Astrocyte of the cerebellum (primary cell): ENCODE results near the gene SLC45A1.

Experiments used
- DNase-seq: peaks from one replicate; pipeline ENCODE4 v3.0.0-alpha.2; 2011; ENCODE audit warnings: low read depth
- H3K4me3 ChIP-seq: 2 replicates; pipeline ENCODE4 v1.5.1; 2011; ENCODE audit warnings: mild to moderate bottlenecking, low read depth, low read length, moderate library complexity
- in situ Hi-C: cut with HindIII; loops from 2 replicates; pipeline ENCODE4 v1.10.0; 2017; ENCODE audit warnings: low sequenced_read_pairs
- TF ChIP-seq, protein P1 (sequence below): IDR thresholded peaks from 2 replicates; pipeline ENCODE4 v1.5.1; 2012; ENCODE audit warnings: low read length, low read depth, moderate library complexity, mild to moderate bottlenecking; ENCODE audit errors: missing control alignments

SLC45A1 gene

DNA sequence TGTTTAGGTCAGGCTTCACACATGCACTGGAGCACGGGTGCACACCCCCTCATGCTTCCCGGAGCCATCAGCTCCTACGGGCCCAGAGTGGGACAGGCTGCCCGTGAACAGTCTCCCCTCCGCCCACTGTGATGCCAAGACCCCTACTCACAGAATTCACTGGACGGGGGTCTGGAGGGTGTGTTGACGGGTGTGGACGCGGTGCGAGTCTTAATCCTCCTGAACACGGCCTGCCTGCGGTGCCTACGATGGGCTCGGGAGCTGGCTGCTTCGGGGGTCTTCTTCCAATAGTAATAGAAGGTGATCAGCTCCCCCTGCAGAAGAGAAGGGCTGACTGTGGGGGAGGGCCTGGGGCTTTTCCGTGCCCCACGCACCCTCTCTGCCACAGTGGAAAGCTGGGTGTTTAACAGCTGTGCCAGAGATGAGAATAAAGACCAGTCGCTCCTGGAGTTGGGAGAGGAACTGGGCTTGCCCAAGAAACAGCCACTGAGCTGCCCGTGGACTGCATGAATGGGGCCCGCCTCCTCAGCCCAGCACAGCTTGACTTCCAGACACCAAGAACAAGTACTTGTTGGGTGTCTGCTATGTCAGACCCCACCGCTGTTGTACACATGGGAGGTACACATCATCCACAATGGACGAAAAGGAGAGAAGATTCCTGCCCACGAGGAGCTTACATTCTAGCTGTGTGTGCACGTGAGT lies 47.9 kb downstream of the SLC45A1 start:
- no peak for DNase-seq
- no peak overlapping the region for H3K4me3 ChIP-seq
- TF ChIP-seq, protein P1, sequence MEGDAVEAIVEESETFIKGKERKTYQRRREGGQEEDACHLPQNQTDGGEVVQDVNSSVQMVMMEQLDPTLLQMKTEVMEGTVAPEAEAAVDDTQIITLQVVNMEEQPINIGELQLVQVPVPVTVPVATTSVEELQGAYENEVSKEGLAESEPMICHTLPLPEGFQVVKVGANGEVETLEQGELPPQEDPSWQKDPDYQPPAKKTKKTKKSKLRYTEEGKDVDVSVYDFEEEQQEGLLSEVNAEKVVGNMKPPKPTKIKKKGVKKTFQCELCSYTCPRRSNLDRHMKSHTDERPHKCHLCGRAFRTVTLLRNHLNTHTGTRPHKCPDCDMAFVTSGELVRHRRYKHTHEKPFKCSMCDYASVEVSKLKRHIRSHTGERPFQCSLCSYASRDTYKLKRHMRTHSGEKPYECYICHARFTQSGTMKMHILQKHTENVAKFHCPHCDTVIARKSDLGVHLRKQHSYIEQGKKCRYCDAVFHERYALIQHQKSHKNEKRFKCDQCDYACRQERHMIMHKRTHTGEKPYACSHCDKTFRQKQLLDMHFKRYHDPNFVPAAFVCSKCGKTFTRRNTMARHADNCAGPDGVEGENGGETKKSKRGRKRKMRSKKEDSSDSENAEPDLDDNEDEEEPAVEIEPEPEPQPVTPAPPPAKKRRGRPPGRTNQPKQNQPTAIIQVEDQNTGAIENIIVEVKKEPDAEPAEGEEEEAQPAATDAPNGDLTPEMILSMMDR: no peak
- in situ Hi-C loops: no loop called here

DNA sequence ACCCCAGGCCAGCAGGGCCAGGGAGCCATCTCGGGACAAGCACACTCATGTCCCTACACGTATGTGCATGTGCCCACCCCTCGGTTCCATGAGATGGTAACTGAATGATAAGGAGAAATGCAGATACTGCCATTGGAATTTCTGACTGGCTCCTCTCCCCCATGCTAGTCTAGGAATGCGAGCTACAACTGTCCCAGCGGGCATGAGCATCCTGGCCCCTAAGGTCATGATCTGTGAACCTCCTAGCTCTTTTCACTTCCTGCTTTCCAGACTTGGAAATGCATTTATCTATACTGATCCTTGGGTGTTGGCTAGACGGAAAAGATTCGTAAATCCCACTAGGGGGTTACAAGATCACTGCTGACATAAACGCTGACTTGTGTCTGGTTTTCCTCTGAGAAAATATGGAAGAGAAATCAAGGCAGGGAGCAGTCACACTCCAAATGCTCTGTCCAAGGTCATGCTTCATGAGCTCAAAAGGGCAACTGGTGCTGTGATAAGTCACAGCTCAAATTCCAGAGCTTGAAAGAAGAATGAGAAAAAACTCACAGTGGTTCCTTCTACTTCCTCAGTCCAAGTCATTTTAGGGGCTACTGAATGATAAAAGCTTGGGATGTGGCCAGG lies 49.8 kb downstream of the SLC45A1 start:
- no peak for DNase-seq
- H3K4me3 ChIP-seq: no peak overlapping the region
- in situ Hi-C loops: no loop called here
- TF ChIP-seq, protein P1: no peak

DNA sequence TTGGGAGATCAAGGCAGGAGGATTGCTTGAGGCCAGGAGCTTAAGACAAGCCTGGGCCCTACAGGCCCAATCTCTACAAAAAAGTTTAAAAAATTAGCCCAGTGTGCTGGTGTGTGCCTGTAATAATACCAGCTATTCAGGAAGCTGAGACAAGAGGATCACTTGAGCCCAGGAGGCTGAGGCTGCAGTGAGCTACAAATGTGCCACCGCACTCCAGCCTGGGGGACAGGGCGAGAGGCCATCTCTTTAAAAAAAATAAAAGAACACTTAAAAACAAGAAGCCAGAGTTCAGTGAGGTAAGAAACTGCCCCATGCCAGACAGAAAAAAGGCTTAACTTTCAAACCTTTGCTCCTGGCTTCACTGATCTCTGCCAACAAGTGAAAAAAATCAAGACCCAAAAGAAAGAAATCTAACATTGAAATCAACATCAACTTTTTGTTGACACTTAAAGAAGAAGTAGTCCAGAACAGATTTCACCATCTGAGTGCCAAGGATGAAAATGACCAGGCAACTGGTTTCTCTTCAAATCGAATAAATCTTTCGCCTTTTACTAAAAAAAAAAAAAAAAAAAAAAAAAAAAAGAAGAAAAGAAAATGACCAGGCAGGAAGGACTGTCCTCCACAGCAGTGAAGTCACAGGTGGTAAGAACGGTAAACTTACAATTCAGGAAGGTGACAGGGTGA lies 51.2 kb downstream of the SLC45A1 start:
- in situ Hi-C loops: no loop called here
- H3K4me3 ChIP-seq: no peak overlapping the region
- DNase-seq: no peak
- TF ChIP-seq, protein P1: no peak

DNA sequence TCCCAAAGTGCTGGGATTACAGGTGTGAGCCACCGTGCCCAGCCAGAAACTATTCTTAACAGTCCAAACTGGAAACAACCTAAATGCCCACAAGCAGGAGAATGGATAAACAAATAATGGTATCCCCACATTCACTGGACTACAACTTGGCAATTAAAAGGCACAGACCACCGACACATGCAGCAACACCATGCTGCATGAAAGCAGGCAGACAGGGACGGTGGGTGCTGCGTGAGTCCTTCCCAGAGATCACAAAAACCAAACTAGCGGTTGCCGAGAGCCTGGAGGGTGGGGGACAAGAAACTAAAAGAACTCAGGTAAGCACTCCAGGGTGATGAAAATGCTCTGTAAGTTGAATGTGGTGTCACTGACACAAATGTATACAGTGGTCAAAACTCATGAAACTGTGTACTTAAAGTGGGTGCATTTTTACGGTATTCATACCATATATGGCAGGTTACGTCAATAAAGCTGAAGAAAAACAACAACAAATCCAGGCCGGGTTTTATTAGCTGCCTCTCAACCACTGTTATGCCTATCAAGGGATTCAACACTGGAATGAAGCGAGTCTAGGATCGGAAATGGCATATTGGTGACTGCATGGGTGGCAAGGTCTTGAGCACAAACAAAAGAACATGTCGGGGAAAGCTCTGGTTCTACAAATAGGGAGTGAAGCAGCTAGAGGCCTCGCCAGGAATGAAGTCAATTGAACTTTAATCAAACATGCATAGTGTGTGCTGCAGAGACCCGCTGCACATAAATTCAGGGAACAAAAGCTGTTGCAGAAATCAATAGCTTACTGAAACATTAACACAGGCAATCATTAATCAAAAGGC lies 52.4 kb downstream of the SLC45A1 start:
- TF ChIP-seq, protein P1: no peak
- H3K4me3 ChIP-seq: no peak overlapping the region
- in situ Hi-C loops: no loop called here
- peak; percentile 27 for DNase-seq

DNA sequence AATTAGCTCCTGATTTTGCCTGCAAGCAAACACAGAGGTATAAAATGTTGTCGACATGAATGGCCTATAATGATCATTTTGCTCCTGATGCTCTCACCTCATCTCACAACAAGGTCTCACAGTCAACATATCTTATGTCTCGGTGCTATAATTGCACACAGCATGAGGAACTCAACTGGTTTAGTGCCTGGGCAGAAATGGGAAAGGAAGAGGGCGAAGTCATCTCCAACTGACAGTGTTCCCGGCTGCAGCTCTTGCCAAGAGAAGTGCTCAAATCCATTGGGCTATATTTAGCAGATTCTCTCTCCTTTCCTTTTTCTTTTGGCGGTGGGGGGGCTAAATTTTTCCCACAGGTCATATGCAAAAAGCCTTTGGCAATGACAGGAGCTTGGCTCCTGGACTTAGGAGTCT lies 53.0 kb downstream of the SLC45A1 start:
- in situ Hi-C loops: no loop called here
- H3K4me3 ChIP-seq: no peak overlapping the region
- TF ChIP-seq, protein P1: no peak
- no peak for DNase-seq

DNA sequence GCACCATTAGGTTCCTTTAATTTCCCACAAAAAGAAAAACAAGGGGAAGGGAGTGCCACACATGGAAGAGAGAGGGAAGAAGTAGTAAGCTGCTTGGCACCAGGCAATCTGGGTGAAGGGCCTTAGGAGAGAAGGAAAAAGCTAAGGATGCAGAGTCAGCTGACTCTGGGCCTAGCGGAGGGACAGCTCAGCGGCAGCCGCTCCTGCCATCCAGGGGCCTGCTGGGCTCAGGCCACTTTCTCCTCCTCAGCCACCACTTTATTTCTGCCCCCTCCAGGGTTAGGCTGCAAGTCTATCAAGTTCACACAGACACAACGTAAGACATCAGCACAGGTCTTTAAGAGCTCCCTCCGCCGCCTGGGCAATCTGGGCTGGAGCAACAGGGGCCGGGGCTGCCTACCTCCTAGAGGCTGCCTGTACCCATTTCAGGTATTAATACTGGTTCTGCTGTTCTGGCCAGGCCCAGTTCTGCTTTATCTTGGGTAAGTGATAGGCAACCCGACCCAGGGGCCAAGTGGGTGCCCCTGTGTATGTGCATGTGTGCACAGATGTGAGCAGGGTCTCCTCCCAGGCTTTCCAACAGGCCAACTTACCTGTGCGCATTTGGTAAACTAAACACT lies 53.6 kb downstream of the SLC45A1 start:
- TF ChIP-seq, protein P1: no peak
- no peak for DNase-seq
- in situ Hi-C loops: no loop called here
- H3K4me3 ChIP-seq: no peak overlapping the region
